IMR-90 (cell line): ENCODE measurements around the gene RCBTB2. TPM values are rescaled to one million over a fixed set of nuclear protein-coding genes. Genes with fewer than 3 reads are reported as not detected.
A peak's percentile ranks its signal among the peaks of the same experiment; 100 is the strongest.

Experiments used
- ATAC-seq: fragments of 200-7000 bp; cut with Tn5 transposase; 2 replicates; pipeline ENCODE4 v1.9.1; 2020; ENCODE audit warnings: low read depth, mild to moderate bottlenecking, moderate library complexity
- BruUV-seq: library from RNA; stranded (reverse); fragments of 400-500 nt; replicated peaks from 2 replicates; lab custom pipeline; 2021; lab: Mats Ljungman, UMichigan
- CTCF ChIA-PET: fragments of 300-600 bp; formaldehyde crosslinking; extraction: SDS; loops from one replicate; lab custom pipeline; 2021; ENCODE audit warnings: antibody characterized with exemption; lab: Yijun Ruan, JAX
- POLR2A ChIA-PET: fragments of 300-600 bp; sonication (Branson Sonifier 250); formaldehyde crosslinking; loops from one replicate; lab custom pipeline; 2022; ENCODE audit warnings: antibody characterized with exemption; ENCODE audit not compliant: unreplicated experiment; lab: Charles Lee
- DNase-seq: peaks from one replicate; pipeline ENCODE4 v3.0.0; 2013
- H2AFZ ChIP-seq: replicated peaks from 2 replicates; pipeline ENCODE3; 2013; ENCODE audit warnings: low read length, mild to moderate bottlenecking; ENCODE audit not compliant: poor library complexity
- H2AK5ac ChIP-seq: 2 replicates; pipeline ENCODE4 v1.6.1; 2013; ENCODE audit warnings: low read depth, low read length, inconsistent platforms
- H2AK9ac ChIP-seq: replicated peaks from 2 replicates; pipeline ENCODE3; 2013; ENCODE audit warnings: mild to moderate bottlenecking, low read depth, low read length, moderate library complexity; ENCODE audit not compliant: poor library complexity
- H2BK120ac ChIP-seq: 2 replicates; pipeline ENCODE4 v1.6.1; 2013; ENCODE audit warnings: low read depth, low read length, inconsistent platforms
- H2BK15ac ChIP-seq: 3 replicates; pipeline ENCODE4 v1.6.1; 2013; ENCODE audit warnings: low read depth, low read length, inconsistent platforms
- H2BK20ac ChIP-seq: 2 replicates; pipeline ENCODE4 v1.6.1; 2013; ENCODE audit warnings: low read depth, mild to moderate bottlenecking, inconsistent platforms, low read length, moderate library complexity
- H2BK5ac ChIP-seq: 2 replicates; pipeline ENCODE4 v1.6.1; 2013; ENCODE audit warnings: mild to moderate bottlenecking, low read depth, low read length, inconsistent platforms; ENCODE audit not compliant: poor library complexity, severe bottlenecking
- H3K14ac ChIP-seq: replicated peaks from 2 replicates; pipeline ENCODE4 v1.6.1; 2013; ENCODE audit warnings: low read depth, low read length, inconsistent platforms
- H3K18ac ChIP-seq: 2 replicates; pipeline ENCODE4 v1.6.1; 2013; ENCODE audit warnings: low read depth, low read length, control low read depth
- H3K23ac ChIP-seq: 2 replicates; pipeline ENCODE4 v1.6.1; 2013; ENCODE audit warnings: low read depth, low read length, inconsistent platforms
- H3K27ac ChIP-seq: 2 replicates; pipeline ENCODE4 v1.5.1; 2013; ENCODE audit warnings: mild to moderate bottlenecking, control low read depth, low read length; ENCODE audit not compliant: insufficient read depth
- H3K27me3 ChIP-seq: 2 replicates; pipeline ENCODE4 v1.6.1; 2013; ENCODE audit warnings: low read length; ENCODE audit not compliant: control insufficient read depth, insufficient read depth
- H3K36me3 ChIP-seq: 2 replicates; pipeline ENCODE4 v1.6.1; 2013; ENCODE audit warnings: low read length, mixed read lengths; ENCODE audit not compliant: control insufficient read depth, insufficient read depth
- H3K4ac ChIP-seq: 2 replicates; pipeline ENCODE4 v1.6.1; 2013; ENCODE audit warnings: low read depth, low read length, inconsistent platforms
- H3K4me1 ChIP-seq: 2 replicates; pipeline ENCODE4 v1.6.1; 2013; ENCODE audit warnings: low read length, mixed read lengths; ENCODE audit not compliant: control insufficient read depth, insufficient read depth
- H3K4me2 ChIP-seq: 2 replicates; pipeline ENCODE4 v1.6.1; 2013; ENCODE audit warnings: low read depth, mild to moderate bottlenecking, control low read depth, low read length, moderate library complexity
- H3K4me3 ChIP-seq: 2 replicates; pipeline ENCODE4 v1.5.1; 2013; ENCODE audit warnings: low read depth, mild to moderate bottlenecking, control low read depth, low read length, moderate library complexity; ENCODE audit not compliant: insufficient read depth
- H3K56ac ChIP-seq: 2 replicates; pipeline ENCODE4 v1.6.1; 2013; ENCODE audit warnings: low read length, inconsistent platforms; ENCODE audit not compliant: insufficient read depth; ENCODE audit errors: extremely low read depth
- H3K79me1 ChIP-seq, 2 experiments: 2 replicates each; pipeline ENCODE4 v1.6.1; 2013; ENCODE audit warnings: low read length in 2 of 2, inconsistent platforms in 1 of 2, low read depth in 1 of 2
- H3K9ac ChIP-seq: 2 replicates; pipeline ENCODE4 v1.6.1; 2013; ENCODE audit warnings: low read depth, low read length, control low read depth
- H3K9me1 ChIP-seq: 2 replicates; pipeline ENCODE4 v1.6.1; 2013; ENCODE audit warnings: low read length, inconsistent platforms; ENCODE audit not compliant: insufficient read depth
- H3K9me3 ChIP-seq: 2 replicates; pipeline ENCODE4 v1.6.1; 2013; ENCODE audit warnings: low read length; ENCODE audit not compliant: control insufficient read depth, insufficient read depth
- H4K20me1 ChIP-seq: 2 replicates; pipeline ENCODE4 v1.6.1; 2013; ENCODE audit warnings: low read length, inconsistent platforms; ENCODE audit not compliant: insufficient read depth
- H4K5ac ChIP-seq: 2 replicates; pipeline ENCODE4 v1.6.1; 2013; ENCODE audit warnings: mild to moderate bottlenecking, low read depth, low read length, control low read depth
- H4K8ac ChIP-seq, 2 experiments: 2 replicates each; pipeline ENCODE4 v1.6.1; 2013; ENCODE audit warnings: low read depth in 2 of 2, low read length in 2 of 2, control low read depth in 1 of 2, inconsistent platforms in 1 of 2
- H4K91ac ChIP-seq: 2 replicates; pipeline ENCODE4 v1.6.1; 2013; ENCODE audit warnings: low read depth, low read length, inconsistent platforms; ENCODE audit not compliant: insufficient read depth
- FOS ChIP-seq: fragments of 150-350 bp; IDR thresholded peaks from 2 replicates; pipeline ENCODE4 v1.6.1; 2016; ENCODE audit warnings: low read depth, low read length
- RAD21 ChIP-seq: IDR thresholded peaks from 2 replicates; pipeline ENCODE4 v1.6.1; 2012; ENCODE audit warnings: low read length, improper control_type of control experiment
- WGBS, 2 experiments: methylation state at CpG; one replicate each; pipeline versions ENCODE4 v1.1.5 to v1.1.7; 2013; ENCODE audit warnings: missing lambda C conversion rate in 2 of 2; ENCODE audit not compliant: insufficient read length in 1 of 2; ENCODE audit errors: extremely low coverage in 2 of 2; 5-methylcytosine and 5-hydroxymethylcytosine counted together
- dilution Hi-C: fragments of 300-500 bp; cut with HindIII; formaldehyde crosslinking; loops from one replicate; pipeline ENCODE4 v1.14.3; 2018; ENCODE audit warnings: low sequenced_read_pairs; ENCODE audit not compliant: unreplicated experiment
- in situ Hi-C: fragments of 300-500 bp; cut with MboI; formaldehyde crosslinking; loops from 3 replicates; pipeline ENCODE4 v1.14.3; 2019; ENCODE audit warnings: low sequenced_read_pairs, inconsistent platforms, mixed read lengths
- intact Hi-C: fragments of 100-400 bp; cut with micrococcal nuclease; formaldehyde crosslinking; loops from 2 replicates; pipeline ENCODE4 v1.10.0; 2022
- polyA plus RNA-seq, 3 experiments: library from polyadenylated mRNA; depleted of rRNA; stranded (reverse); fragments of >200 nt; gene quantifications; 2 replicates each; pipeline ENCODE4 v1.2.3, GENCODE V29; 2012; ENCODE audit warnings: low replicate concordance in 1 of 3
- total RNA-seq: library from RNA; depleted of rRNA; stranded (reverse); fragments of >200 nt; gene quantifications from 2 replicates; pipeline ENCODE4 v1.2.3, GENCODE V29; 2012

Gene RCBTB2
- total and polyA plus RNA-seq, 2 of the 4 experiments (the other 2 are of a cell fraction), result 4.0 to 5.2 TPM

GRCh38 chr13:48532256-48532505 is 699 bp downstream of the RCBTB2 start:
- H3K4ac ChIP-seq, result peak overlapping the region; percentile 97
- no peaks in the 10 kb centered on the region for H3K27me3 ChIP-seq
- H2AK9ac ChIP-seq, result peak overlapping the region; percentile 93
- peak overlapping the region; percentile 86 for H2BK120ac ChIP-seq
- ChIA-PET CTCF (interaction anchor here (1.0 kb wide), 1 partner anchor 197 kb away, joined by 3 read pairs; no protein-coding TSS in a partner anchor), POLR2A (interaction anchor here (0.6 to 0.7 kb wide), 2 partner anchors 10 to 95 kb away, joined by 3 to 14 read pairs; no protein-coding TSS in a partner anchor)
- H4K91ac ChIP-seq, result peak overlapping the region; percentile 96
- H2BK15ac ChIP-seq, result peak overlapping the region; percentile 86; the same call in 2 of the 3 replicates
- H4K5ac ChIP-seq, result peak overlapping the region; percentile 98
- H4K20me1 ChIP-seq, result no peaks in the 10 kb centered on the region
- peak overlapping the region; percentile 98 to 99 for H4K8ac ChIP-seq
- H3K9me3 ChIP-seq, result no peaks in the 10 kb centered on the region
- peak overlapping the region; percentile 91 for H3K27ac ChIP-seq
- H3K79me1 ChIP-seq, result peaks cover 8 to 13% of the 10 kb centered on the region in 2 experiments
- H3K9me1 ChIP-seq, result peaks cover 2% of the 10 kb centered on the region; the same call in 1 of the 2 replicates
- no TSS peak for BruUV-seq
- H3K18ac ChIP-seq, result peak overlapping the region; percentile 86
- peak overlapping the region; percentile 99 for H3K14ac ChIP-seq
- peak overlapping the region; percentile 96 for H3K23ac ChIP-seq
- peak overlapping the region; percentile 86 for H3K4me3 ChIP-seq
- intact Hi-C loops, result loop anchor here (5.0 kb wide), 1 partner anchor 125 kb away; no protein-coding TSS in a partner anchor
- in situ Hi-C loops, result no loop called here
- dilution Hi-C loops, result no loop called here
- H2BK5ac ChIP-seq, result peak overlapping the region; percentile 88
- WGBS, 2 experiments, result 4% methylated on average over 4 of the region's 16 CpGs; no CpG with 5 or more reads in 1 of the 2 experiments
- peak; percentile 52 for DNase-seq
- no peaks in the 10 kb centered on the region for H3K36me3 ChIP-seq
- peak overlapping the region; percentile 95 for H3K9ac ChIP-seq
- peak; percentile 38 for ATAC-seq
- TF ChIP-seq FOS (no peak), RAD21 (no peak; the same call in 1 of the 2 replicates)
- peak overlapping the region; percentile 98 for H2AFZ ChIP-seq
- H3K4me2 ChIP-seq, result peak overlapping the region; percentile 90
- peak overlapping the region; percentile 82 for H2AK5ac ChIP-seq
- H3K56ac ChIP-seq, result peak overlapping the region; percentile 78
- H2BK20ac ChIP-seq, result peak overlapping the region; percentile 67; the same call in 1 of the 2 replicates
- H3K4me1 ChIP-seq, result peaks cover 5% of the 10 kb centered on the region
